IPS DF 4.7 (cell line): ENCODE data around the gene GPSM3.
"Not testable (repeated sequence)": the region's sequence is repeated elsewhere in the genome, so short reads cannot be mapped to it uniquely, and the experiment has no call there.

Experiments
- DNase-seq: peaks from one replicate; pipeline ENCODE4 v3.0.0-alpha.2; 2013; ENCODE audit warnings: low spot score; ENCODE audit errors: extremely low read depth

The GPSM3 gene

GRCh38 chr6:32187725-32188380 lies 4.6 kb downstream of the GPSM3 start:
- DNase-seq = not testable (repeated sequence)

GRCh38 chr6:32187009-32187709 lies 5.3 kb downstream of the GPSM3 start:
- DNase-seq = no peak

DNA sequence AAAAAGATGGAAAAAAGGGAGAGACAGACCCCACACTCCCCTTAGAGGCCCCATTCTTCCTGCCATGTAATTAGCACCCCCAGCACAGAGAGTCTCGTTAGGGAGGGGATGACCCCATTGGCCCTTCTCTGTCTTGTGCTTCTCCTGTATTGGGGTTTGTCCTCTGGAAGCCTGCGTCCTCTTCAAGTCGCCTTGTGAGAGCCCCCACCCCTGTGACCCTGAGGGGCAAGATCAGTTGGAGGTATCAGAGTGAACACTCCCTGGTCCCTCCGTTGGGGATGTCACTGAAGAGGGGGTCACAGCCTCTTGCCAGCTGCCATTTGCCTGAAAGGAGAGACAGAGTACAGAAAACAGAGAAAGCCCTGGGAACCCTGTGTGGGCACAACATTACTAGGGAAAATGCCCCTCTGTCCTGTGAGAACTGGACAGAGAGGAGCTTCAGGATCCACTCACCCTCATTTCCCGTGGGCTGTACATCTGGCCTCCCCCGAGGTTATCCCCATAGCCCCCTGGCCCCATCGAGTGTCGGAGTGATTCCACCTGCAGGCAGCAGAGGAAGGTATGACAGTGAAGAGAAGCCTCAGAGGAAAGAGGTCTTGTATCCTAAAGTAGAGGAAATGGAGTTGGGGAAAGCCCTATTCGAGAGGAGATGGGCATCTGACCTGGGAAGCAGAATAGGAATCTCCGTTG lies 6.1 kb downstream of the GPSM3 start:
- not testable (repeated sequence) for DNase-seq

DNA sequence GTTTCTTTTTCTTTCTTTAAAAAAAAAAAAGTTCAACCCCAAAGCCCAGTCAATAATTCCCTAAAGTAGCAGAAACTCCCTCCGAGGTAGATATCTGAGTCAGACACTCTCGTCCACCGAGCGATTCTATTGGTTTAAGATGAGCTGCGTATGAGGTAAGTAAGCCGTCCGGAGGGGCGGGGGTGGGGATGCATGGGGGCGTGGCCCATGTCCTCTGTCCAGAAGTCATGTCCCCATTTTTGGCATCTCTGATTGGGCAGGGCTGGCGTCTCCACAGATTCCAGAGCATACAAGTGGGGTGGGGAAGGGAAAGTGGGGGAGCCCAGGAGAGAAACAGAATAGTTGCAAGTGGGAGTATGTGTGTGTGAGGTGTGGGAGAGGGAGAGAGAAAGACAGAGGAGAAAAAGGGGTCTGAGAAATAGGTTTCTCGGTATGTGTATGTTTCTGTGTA lies 6.7 kb downstream of the GPSM3 start:
- not testable (repeated sequence) for DNase-seq

GRCh38 chr6:32184084-32184640 lies 8.3 kb downstream of the GPSM3 start, which contains the start of gene AGER:
Gene AGER (minus strand): TSS chr6:32184253. CDS start chr6:32184222, 31 bp downstream.
- no peak for DNase-seq

DNA sequence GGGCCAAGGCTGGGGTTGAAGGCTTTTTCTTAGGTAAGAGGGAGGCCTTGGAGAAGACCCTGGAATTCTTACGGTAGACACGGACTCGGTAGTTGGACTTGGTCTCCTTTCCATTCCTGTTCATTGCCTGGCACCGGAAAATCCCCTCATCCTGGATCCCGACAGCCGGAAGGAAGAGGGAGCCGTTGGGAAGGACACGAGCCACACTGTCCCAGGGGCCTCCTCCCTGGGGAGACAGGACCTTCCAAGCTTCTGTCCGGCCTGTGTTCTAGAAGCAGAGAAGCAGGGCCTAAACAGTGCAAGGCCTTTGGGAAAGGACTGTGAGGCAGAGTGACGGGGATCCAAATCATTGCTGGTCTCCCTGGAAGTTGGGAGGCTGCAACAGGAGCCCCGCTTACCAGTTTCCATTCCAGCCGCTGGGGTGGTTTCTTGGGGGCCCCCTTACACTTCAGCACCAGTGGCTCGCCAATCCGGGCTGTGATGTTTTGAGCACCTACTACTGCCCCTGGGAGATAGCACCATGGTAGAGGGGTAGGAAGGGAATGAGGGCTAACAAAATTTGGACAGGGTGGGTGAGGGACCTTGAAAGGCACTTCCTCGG lies 8.9 kb downstream of the GPSM3 start:
- no peak for DNase-seq

DNA sequence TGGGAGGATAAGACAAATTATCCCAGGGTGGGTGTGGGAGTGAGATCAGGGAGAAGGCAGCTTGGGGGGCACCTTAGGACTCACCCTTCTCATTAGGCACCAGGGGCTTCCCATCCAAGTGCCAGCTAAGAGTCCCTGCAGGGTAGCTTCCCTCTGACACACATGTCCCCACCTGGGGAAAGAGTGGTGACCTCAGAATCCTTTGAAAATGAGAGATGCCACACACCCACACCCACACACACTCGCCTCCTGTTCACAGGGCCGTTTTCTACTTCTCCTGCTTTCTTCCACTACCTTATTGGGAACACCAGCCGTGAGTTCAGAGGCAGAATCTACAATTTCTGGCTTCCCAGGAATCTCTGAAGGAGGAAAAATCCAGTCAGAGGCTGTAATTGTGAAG lies 9.4 kb downstream of the GPSM3 start:
- DNase-seq = no peak

- no peak for DNase-seq
Observed at GRCh38 chr6:32182555-32182981, 9.9 kb downstream of the GPSM3 start.

GRCh38 chr6:32181915-32182529 lies 10.4 kb downstream of the GPSM3 start:
- DNase-seq = no peak

DNA sequence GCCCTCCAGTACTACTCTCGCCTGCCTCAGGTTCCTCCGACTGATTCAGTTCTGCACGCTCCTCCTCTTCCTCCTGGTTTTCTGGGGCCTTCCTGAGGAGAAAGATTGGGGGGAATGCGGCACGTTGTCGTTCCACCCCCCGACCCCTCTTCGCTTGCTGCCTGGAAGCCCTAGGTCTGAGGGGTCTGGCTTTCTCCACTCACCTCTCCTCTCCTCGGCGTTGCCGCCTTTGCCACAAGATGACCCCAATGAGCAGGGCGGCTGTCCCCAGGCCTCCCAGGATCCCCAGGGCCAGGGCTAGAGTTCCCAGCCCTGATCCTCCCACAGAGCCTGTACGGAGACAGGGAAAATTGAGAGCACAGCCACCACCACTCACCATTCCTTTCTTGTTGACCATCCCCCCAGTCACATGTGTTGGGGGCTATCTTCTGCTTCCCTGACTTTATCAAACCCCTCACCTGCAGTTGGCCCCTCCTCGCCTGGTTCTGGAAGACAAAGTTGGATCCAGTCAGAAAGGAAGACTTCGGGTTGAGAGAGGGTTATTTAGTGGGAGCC lies 11.2 kb downstream of the GPSM3 start:
- DNase-seq = no peak

DNA sequence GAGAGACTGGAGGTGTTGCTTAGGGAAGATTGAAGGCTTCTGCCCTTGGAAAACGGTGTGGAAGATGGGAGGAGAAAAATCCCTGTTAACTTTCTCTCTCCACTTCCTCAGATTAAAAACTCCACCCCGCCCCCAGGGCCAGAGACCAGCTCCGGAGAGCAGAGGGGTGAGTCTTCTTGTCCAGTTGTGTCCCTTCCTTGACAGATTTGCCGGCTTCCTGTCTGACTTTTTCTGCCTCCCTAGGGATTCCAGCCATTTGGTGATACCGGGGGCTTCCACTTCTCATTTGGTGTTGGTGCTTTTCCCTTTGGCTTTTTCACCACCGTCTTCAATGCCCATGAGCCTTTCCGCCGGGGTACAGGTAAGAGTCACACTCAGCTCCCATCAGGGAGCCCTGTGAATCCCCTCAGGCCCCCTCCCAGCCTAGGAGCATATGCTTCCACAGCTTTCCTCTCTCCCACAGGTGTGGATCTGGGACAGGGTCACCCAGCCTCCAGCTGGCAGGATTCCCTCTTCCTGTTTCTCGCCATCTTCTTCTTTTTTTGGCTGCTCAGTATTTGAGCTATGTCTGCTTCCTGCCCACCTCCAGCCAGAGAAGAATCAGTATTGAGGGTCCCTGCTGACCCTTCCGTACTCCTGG lies 12.6 kb downstream of the GPSM3 start:
- no peak for DNase-seq

DNA sequence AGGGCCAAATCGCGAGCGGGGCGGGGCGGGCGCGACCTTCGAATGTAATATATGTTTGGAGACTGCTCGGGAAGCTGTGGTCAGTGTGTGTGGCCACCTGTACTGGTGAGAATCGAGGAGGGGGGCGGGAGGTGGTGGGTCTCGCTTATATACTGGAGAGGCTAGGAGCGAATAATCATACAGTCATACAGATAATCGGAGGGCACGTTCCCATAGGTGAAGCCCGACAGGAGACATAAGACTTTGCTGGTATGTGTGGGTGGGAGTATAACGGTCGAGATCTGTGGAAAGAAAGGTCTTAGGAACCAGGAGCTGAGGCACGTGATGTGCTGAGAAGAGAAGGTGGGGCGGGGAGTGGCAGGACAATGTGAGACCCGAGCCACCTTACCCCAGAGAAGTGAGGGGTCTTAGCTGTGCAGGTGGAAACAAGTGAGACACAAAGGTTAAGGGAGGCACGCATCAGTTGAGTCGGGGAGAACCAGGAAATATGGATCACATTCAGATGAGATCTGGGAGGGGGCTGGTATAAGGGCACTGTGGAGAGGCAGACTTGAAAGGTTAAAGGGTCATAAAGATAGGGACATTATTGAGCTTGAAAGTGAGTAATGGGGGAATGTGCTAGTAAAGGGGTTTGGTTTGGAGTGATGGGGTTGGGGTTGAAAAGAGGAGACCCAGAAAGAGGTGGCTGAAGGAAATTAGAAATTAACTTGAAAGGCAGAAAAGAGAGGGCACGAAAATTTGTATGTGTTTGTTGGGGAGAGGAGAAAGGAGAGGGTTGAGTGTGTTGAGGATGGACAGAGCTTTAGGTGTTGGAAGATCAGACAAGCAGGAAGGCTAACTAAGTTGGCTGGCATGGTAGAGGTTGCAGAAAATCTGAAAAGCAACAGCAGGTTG lies 13.6 kb downstream of the GPSM3 start:
- DNase-seq = no peak

GRCh38 chr6:32177788-32178546 lies 14.5 kb downstream of the GPSM3 start, which contains the start of gene RNF5:
Gene RNF5 (plus strand): TSS chr6:32178405. CDS start chr6:32178512, 107 bp downstream.
- DNase-seq = peak; percentile 99

- no peak for DNase-seq
Observed at GRCh38 chr6:32177183-32177787, 15.2 kb downstream of the GPSM3 start.

DNA sequence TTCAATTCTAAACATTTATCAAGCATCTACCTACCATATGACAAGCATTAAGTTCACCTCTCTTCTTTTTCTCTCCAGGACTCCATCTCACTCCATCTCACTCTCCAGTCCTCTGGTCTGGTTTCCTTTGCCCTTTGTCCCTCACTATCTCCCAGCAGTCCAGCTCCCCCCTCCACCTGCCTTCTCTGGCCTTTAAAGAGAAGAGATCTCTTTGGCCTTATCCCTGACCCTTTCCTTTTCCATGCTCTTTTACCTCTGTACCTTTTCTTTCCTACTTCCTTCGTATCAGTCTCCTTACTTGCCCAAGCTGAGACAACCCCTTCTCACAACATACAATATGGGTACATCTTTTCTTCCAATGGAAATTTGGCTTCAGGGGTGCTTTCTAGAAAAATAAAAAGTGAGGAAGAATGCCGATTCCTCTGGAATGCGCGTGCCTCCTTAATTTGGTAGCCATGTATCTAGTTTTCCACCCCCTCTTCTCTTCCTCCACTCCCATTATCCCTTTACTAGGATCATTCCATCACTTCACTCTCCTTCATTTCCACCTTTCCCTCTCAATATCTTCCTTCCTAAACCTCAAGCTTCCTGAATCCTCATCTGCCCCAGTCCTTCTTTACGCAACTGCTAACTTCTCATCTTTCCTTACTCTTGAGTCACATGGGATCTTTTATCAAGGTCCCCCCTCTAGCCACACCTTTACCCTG lies 15.8 kb downstream of the GPSM3 start:
- DNase-seq = no peak

GRCh38 chr6:32175711-32176475 lies 16.6 kb downstream of the GPSM3 start, which contains the start of gene AGPAT1:
Gene AGPAT1 (minus strand): TSS chr6:32176084. CDS start chr6:32171496, 4,588 bp downstream.
- no peak for DNase-seq
